ENCODE results near the gene TTLL3. TPM values are rescaled to one million over a fixed set of nuclear protein-coding genes. Genes with fewer than 3 reads are reported as not detected.

Gene TTLL3
- total and polyA plus RNA-seq, 2 of the 4 experiments (the other 2 are of a cell fraction), result 6.8 to 43.4 TPM

DNA sequence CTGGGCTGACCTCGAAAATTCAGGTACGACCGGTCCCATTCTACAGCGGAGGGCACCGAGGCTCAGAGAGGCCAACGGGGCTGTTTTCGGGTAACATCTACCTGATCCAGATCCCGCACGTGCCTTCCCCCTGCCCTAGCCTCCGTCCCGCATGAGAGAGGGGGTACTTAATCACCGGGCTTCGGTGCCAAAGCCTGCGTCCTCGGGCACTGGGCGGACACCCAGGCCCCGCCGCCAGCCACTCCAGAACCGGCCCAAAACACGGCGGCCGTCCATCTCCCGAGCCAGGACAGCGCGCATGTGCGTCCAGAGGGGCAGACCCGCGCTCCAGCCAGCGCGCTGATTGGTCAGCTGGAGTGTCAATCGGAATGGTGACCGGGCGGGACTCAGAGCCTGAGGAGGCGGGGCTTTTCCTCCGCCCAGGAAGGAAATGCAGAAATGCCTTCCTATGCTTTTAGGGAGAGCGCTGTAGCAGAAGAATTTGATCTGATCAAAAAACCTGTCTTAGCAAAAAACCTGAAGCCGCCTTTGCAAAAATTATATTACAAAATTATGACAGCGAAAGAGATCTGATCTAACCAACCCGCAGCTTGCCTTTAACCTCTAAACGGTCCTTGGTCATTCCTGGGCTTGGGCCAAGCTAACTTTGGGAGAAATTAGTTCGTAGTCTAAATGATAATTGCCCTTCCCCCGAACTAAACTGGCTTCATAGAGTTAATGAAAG is 33.8 kb downstream of the TTLL3 start, which contains the start of gene RPUSD3:
TSS of gene RPUSD3 (minus strand) at position 294 of the 724 bp plus-strand sequence. CDS start at position 276, 18 bp downstream.
- H3K9me3 ChIP-seq (ENCODE audit: control insufficient read depth, insufficient read depth, low read length), result no peaks in the 10 kb centered on the region
- peak within 1 kb of the TSS; percentile 92 for H2AK9ac ChIP-seq (replicated peaks; ENCODE audit: low read depth, low read length, poor library complexity)
- peak within 1 kb of the TSS; percentile 34; the same call in 1 of the 2 replicates for H3K18ac ChIP-seq (ENCODE audit: low read depth, low read length)
- peak within 1 kb of the TSS; percentile 36; the same call in 1 of the 2 replicates for H2BK20ac ChIP-seq (ENCODE audit: low read depth, low read length)
- H4K5ac ChIP-seq (ENCODE audit: low read depth, low read length), result peak within 1 kb of the TSS; percentile 68
- H2BK5ac ChIP-seq (ENCODE audit: low read depth, low read length, poor library complexity, severe bottlenecking), result peak within 1 kb of the TSS; percentile 69
- peak within 1 kb of the TSS; percentile 86 for H3K9ac ChIP-seq (ENCODE audit: low read depth, low read length)
- peak within 1 kb of the TSS; percentile 98 for H2AFZ ChIP-seq (replicated peaks; ENCODE audit: low read length, poor library complexity)
- WGBS, 2 experiments (ENCODE audit: extremely low coverage in 2 of 2, insufficient read length in 1 of 2), result 0% methylated on average over 5 of the region's 42 CpGs; no CpG with 5 or more reads in 1 of the 2 experiments
- peak within 1 kb of the TSS; percentile 71 for H3K4me3 ChIP-seq (ENCODE audit: insufficient read depth, low read depth, low read length)
- H4K8ac ChIP-seq (ENCODE audit: low read depth in 2 of 2, low read length in 2 of 2), result peak within 1 kb of the TSS; percentile 98 to 99
- CTCF ChIA-PET, result interaction anchor here (0.8 to 1.1 kb wide), 3 partner anchors 9 to 103 kb away, joined by 3 read pairs; no protein-coding TSS in a partner anchor
- H3K36me3 ChIP-seq (ENCODE audit: control insufficient read depth, insufficient read depth, low read length), result peaks cover 17% of the 10 kb centered on the region
- POLR2A ChIA-PET (ENCODE audit: unreplicated experiment), result interaction anchor here (0.6 to 0.7 kb wide), 2 partner anchors 10 to 103 kb away, joined by 3 read pairs; no protein-coding TSS in a partner anchor
- H3K56ac ChIP-seq (ENCODE audit: extremely low read depth, insufficient read depth, low read length), result peak within 1 kb of the TSS; percentile 78
- intact Hi-C loops (cut with micrococcal nuclease), result loop anchor here (10.0 kb wide), 1 partner anchor 441 kb away; no protein-coding TSS in a partner anchor
- peaks cover 9 to 28% of the 10 kb centered on the region in 2 experiments for H3K79me1 ChIP-seq (ENCODE audit: low read depth in 1 of 2, low read length in 2 of 2)
- DNase-seq (peak; percentile 93), ATAC-seq (ENCODE audit: low read depth) (peak; percentile 99)
- peak within 1 kb of the TSS; percentile 77 for H4K91ac ChIP-seq (ENCODE audit: insufficient read depth, low read depth, low read length)
- dilution Hi-C loops (cut with HindIII; ENCODE audit: low sequenced_read_pairs, unreplicated experiment), result no loop called here
- H3K27me3 ChIP-seq (ENCODE audit: control insufficient read depth, insufficient read depth, low read length), result no peaks in the 10 kb centered on the region
- H2AK5ac ChIP-seq (ENCODE audit: low read depth, low read length), result peak within 1 kb of the TSS; percentile 59
- peak within 1 kb of the TSS; percentile 89 for H3K4ac ChIP-seq (ENCODE audit: low read depth, low read length)
- H2BK120ac ChIP-seq (ENCODE audit: low read depth, low read length), result peak within 1 kb of the TSS; percentile 22; the same call in 1 of the 2 replicates
- H4K20me1 ChIP-seq (ENCODE audit: insufficient read depth, low read length), result no peaks in the 10 kb centered on the region
- H3K9me1 ChIP-seq (ENCODE audit: insufficient read depth, low read length), result 0 out of 2 replicates have a peak, but pooled peaks cover 2% of the 10 kb centered on the region
- in situ Hi-C loops (cut with MboI; ENCODE audit: low sequenced_read_pairs), result no loop called here
- H3K23ac ChIP-seq (ENCODE audit: low read depth, low read length), result peak within 1 kb of the TSS; percentile 83
- peak; percentile 71; the same call in 1 of the 2 replicates for TF ChIP-seq MXI1 (IDR thresholded peaks at IDR 0.05; ENCODE audit: borderline replicate concordance, low read depth, low read length)
- no peak for TF ChIP-seq RCOR1 (IDR thresholded peaks at IDR 0.05; ENCODE audit: insufficient replicate concordance, low read length)
- TF ChIP-seq ELK1 (IDR thresholded peaks at IDR 0.05; ENCODE audit: borderline replicate concordance, low read depth, low read length), result no peak
- no peak for TF ChIP-seq SMC3 (IDR thresholded peaks at IDR 0.05; ENCODE audit: low read depth, low read length)
- no peak for TF ChIP-seq RAD21 (IDR thresholded peaks at IDR 0.05; ENCODE audit: low read length)
- no peak for TF ChIP-seq NFE2L2 (IDR thresholded peaks at IDR 0.05; ENCODE audit: low read depth, low read length)
- TF ChIP-seq BHLHE40 (IDR thresholded peaks at IDR 0.05; ENCODE audit: low read depth, low read length), result peak; percentile 76
- no peak for TF ChIP-seq CHD1 (IDR thresholded peaks at IDR 0.05; ENCODE audit: low read depth, low read length)
- peak; percentile 28; the same call in 1 of the 2 replicates for TF ChIP-seq FOS (IDR thresholded peaks at IDR 0.05; ENCODE audit: low read depth, low read length)
- TF ChIP-seq, protein P1, sequence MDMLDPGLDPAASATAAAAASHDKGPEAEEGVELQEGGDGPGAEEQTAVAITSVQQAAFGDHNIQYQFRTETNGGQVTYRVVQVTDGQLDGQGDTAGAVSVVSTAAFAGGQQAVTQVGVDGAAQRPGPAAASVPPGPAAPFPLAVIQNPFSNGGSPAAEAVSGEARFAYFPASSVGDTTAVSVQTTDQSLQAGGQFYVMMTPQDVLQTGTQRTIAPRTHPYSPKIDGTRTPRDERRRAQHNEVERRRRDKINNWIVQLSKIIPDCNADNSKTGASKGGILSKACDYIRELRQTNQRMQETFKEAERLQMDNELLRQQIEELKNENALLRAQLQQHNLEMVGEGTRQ (IDR thresholded peaks at IDR 0.05; ENCODE audit: low read depth, low read length), result no peak
- TF ChIP-seq RFX5 (IDR thresholded peaks at IDR 0.05; ENCODE audit: low read depth, low read length), result no peak
- TF ChIP-seq, protein P2, sequence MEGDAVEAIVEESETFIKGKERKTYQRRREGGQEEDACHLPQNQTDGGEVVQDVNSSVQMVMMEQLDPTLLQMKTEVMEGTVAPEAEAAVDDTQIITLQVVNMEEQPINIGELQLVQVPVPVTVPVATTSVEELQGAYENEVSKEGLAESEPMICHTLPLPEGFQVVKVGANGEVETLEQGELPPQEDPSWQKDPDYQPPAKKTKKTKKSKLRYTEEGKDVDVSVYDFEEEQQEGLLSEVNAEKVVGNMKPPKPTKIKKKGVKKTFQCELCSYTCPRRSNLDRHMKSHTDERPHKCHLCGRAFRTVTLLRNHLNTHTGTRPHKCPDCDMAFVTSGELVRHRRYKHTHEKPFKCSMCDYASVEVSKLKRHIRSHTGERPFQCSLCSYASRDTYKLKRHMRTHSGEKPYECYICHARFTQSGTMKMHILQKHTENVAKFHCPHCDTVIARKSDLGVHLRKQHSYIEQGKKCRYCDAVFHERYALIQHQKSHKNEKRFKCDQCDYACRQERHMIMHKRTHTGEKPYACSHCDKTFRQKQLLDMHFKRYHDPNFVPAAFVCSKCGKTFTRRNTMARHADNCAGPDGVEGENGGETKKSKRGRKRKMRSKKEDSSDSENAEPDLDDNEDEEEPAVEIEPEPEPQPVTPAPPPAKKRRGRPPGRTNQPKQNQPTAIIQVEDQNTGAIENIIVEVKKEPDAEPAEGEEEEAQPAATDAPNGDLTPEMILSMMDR (conservative IDR thresholded peaks at IDR 0.05; ENCODE audit: low read depth, low read length), result no peak
- peak; percentile 42; the same call in 1 of the 2 replicates for TF ChIP-seq MAZ (IDR thresholded peaks at IDR 0.05; ENCODE audit: borderline replicate concordance, low read depth, low read length)
- H3K27ac ChIP-seq (ENCODE audit: insufficient read depth, low read length), result peak within 1 kb of the TSS; percentile 79
- peak within 1 kb of the TSS; percentile 88 for H3K4me2 ChIP-seq (ENCODE audit: low read depth, low read length)
- H2BK15ac ChIP-seq (ENCODE audit: low read depth, low read length), result peak within 1 kb of the TSS; percentile 59; the same call in 2 of the 3 replicates
- H3K4me1 ChIP-seq (ENCODE audit: control insufficient read depth, insufficient read depth, low read length), result no peaks in the 10 kb centered on the region
- no TSS peak for BruUV-seq (replicated peaks)
- H3K14ac ChIP-seq (replicated peaks; ENCODE audit: low read depth, low read length), result peak within 1 kb of the TSS; percentile 93
